GM12891 (cell line): ENCODE results near the gene ZNHIT2.
"Not testable (repeated sequence)": the region's sequence is repeated elsewhere in the genome, so short reads cannot be mapped to it uniquely, and the experiment has no call there.

ENCODE experiments used
- PAX5 ChIP-seq: IDR thresholded peaks from 2 replicates; pipeline ENCODE4 v1.6.1; 2011; ENCODE audit warnings: low read length, moderate library complexity, mild to moderate bottlenecking; ENCODE audit not compliant: insufficient read depth, severe bottlenecking
- POLR2A ChIP-seq: IDR thresholded peaks from 2 replicates; pipeline ENCODE4 v1.6.1; 2011; ENCODE audit warnings: low read depth, low read length, control low read depth
- POLR2AphosphoS5 ChIP-seq: IDR thresholded peaks from 2 replicates; pipeline ENCODE4 v1.6.1; 2011; ENCODE audit warnings: low read depth, low read length, control low read depth

GRCh38 chr11:65150131-65150508 lies 32.6 kb upstream of the ZNHIT2 start:
- TF ChIP-seq POLR2A, POLR2AphosphoS5, PAX5: not testable (repeated sequence)
